Measurements from ENCODE around the gene ERBIN. TPM values are rescaled to one million over a fixed set of nuclear protein-coding genes. Genes with fewer than 3 reads are reported as not detected.
A peak's percentile ranks its signal among the peaks of the same experiment; 100 is the strongest.
"Not testable (repeated sequence)": the region's sequence is repeated elsewhere in the genome, so short reads cannot be mapped to it uniquely, and the experiment has no call there.

Gene ERBIN
- polyA plus RNA-seq, 3 donors: 9.6 to 17.4 (median 13.9) TPM

DNA sequence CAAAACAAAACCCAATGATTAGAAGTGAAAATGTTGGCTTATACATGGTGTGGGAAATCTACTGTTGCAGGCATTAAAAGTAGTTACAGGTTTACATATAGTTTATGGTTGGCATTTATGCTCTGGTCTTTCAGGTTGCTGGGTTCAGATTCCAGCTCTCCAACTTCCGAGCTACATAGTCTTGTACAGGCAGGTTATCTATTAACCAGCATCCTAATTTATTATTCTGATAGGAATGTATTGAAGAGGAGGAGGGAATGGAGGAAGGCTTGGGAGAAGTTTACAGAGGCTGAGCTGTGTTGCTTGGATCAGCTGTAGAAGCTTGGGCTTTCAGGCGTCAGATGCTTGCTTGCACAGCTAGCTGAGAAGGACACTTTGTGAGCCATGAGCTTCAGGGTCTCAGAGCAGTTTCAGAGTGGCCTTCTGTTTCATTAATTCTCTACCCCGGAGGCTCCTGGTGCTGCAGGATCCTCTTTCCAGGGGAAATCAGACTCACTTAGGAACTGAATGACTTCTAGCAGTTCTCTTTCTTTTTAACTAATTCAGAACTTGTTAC lies 11.7 kb upstream of the ERBIN start:
- WGBS, 3 donors: 21 to 61% (median 58%) methylated on average over 3 of the region's 3 CpGs

DNA sequence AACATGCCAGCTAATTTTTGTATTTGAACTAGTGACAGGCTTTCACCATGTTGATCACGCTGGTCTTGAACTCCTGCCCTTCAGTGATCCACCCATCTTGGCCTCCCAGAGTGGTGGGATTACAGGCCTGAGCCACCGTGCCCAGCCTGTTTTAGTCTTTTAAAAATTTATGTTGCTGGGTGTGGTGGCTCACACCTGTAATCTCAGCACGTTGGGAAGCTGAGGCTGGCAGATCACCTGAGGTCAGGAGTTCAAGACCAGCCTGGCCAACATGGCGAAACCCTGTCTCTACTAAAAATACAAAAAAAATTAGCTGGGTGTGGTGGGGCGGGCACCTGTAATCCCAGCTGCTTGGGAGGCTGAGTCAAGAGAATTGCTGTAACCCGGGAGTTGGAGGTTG lies 10.7 kb upstream of the ERBIN start:
- H3K27ac ChIP-seq (ENCODE audit: low read depth, low read length): not testable (repeated sequence)
- 92 to 96% (median 94%) methylated on average over 6 of the region's 6 CpGs for WGBS, 3 donors

More for the DNA sequence above, 11.7 kb upstream of the ERBIN start:
- H3K27ac ChIP-seq (ENCODE audit: low read depth, low read length): no peak overlapping the region

DNA sequence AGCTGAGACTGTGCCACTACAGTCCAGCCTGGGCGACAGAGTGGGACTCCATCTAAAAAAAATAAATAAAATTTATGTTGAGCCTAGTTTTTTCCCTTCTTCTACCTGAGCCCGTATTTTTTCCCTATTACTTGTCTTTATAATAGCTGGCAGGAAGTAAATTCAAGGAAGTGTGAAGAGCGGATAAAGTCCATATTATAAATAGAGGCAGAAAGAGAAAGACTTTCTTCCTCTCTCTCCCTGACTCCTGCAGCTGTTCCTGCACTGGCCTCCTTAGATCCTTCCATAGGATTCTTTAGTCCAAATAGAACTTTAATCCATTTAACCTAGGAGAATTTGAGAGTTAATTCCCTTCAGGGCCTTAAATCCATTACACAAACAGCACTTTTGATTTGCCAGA lies 10.3 kb upstream of the ERBIN start:
- no peak overlapping the region for H3K27ac ChIP-seq (ENCODE audit: low read depth, low read length)
- 79 to 85% (median 80%) methylated on average over 3 of the region's 3 CpGs for WGBS, 3 donors

DNA sequence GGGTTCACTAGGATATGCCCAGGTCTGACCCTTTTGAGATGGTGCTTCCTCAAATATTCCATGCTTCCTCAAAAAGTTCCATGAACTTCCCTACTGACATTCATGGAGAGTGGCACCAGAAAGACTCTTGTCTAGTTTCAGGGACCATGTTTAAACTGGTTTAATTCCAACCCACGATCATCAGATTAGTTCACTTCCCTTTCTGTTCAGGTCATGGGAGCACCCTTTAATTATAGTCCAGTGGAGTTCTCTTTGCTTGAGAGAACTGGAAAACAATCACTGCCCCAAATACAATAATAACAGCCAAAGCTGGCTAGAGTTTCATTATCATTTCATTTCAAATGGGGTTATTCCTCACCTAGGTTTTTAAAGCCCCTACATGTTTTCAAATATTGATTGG lies 9.7 kb upstream of the ERBIN start:
- H3K27ac ChIP-seq (ENCODE audit: low read depth, low read length): no peak overlapping the region
- 36 to 43% (median 41%) methylated on average over 1 of the region's 1 CpG for WGBS, 3 donors

DNA sequence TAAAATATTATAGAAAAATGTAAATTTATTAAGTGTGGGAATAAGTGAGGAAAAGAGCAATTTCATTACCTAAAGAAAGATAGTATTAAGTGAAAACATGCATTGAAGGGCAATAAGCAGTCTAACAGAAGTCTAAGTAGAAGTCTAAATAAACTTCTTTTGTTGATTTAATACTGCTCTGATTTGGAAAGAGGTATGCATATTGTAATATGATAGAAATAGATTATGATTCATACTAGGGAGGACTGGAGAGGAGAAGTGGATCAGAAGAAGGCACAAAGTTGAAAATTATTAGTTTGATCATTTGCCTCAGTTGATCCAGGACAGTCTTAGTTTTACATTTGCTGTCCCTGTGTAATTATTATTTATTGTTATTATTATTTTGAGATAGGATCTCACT lies 6.6 kb upstream of the ERBIN start:
- no peak overlapping the region for H3K27ac ChIP-seq (ENCODE audit: low read depth, low read length)

DNA sequence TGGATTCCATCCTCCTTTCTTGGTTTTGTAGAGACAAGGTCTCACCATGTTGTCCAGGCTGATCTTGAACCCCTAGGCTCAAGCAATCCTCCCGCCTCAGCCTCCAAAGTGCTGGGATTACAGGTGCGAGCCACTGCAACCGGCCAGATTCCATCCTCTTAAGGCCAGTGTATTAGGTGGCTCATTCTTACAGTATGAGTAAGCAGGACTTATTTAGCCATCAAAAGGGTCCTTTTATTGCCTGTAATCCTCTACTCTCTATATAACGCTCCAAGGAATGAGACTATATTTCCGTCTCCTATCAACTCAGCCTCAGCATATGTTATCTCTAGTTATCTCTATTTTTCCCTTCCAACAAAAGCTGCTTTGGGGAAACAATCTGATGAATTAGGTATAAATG lies 3.0 kb upstream of the ERBIN start:
- H3K27ac ChIP-seq (ENCODE audit: low read depth, low read length): no peak overlapping the region
- 93 to 97% (median 95%) methylated on average over 5 of the region's 5 CpGs for WGBS, 3 donors

DNA sequence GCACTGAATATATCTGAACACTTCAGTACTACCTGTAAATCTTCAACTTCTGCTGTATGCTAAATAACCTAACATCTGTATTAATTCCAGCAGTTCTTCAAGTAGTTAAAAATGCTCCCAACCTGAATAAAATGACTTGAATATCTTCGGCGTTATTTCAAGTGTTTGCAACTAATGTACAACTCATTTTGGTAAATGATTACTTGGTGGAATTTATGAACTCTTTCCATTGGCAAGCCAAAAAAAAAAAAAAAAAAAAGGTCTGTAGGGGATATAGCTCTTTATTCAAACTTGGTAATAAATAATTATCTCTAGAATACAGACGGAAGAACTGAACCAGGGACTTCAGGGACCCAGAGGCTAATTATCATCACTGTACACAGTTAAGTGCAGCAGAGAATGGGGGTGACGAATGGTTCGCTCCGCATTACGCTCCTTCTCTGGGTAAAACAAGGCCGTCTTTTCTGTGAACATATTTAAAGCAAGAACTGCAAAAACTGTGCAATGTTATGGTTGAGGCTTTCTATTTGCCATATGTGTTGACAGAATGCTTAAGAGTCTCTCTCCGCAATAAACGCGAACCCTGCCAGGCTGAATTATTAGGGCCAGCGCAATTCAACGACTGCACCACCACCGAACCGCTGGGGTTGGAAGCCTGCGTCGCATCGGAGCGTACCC lies 1.9 kb upstream of the ERBIN start:
- 2 to 7% (median 3%) methylated on average over 19 of the region's 19 CpGs for WGBS, 3 donors
- H3K27ac ChIP-seq (ENCODE audit: low read depth, low read length): peak overlapping the region; percentile 99

DNA sequence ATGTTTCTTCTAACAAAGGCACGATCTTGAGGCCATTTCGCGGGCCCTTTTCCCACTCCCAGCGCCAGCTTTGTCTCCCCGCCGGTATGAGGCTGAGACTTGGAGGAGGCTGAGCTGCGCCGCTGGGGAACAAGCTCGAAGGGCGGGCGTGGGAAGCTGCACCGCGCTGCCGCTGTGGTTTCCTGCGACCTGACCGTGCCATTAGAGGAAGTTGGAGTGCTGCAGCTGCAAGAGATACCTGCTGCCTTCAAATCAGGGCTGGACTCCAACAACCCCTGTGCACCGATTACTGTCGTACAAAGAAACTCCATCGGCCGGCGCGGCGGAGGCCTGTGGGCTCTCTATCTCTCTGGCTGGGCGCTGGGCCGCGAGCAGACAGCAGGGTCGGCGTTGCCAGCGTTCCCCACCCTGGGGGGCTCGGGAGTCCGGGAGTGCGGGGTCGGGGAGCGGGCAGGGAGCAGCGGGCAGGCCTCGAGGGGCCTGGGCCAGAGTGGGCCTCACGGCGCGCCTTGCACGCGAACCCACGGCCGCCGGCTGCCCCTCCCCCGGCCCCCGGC lies 1.3 kb upstream of the ERBIN start:
- WGBS, 3 donors: 0% methylated on average over 35 to 46 of the region's 46 CpGs

DNA sequence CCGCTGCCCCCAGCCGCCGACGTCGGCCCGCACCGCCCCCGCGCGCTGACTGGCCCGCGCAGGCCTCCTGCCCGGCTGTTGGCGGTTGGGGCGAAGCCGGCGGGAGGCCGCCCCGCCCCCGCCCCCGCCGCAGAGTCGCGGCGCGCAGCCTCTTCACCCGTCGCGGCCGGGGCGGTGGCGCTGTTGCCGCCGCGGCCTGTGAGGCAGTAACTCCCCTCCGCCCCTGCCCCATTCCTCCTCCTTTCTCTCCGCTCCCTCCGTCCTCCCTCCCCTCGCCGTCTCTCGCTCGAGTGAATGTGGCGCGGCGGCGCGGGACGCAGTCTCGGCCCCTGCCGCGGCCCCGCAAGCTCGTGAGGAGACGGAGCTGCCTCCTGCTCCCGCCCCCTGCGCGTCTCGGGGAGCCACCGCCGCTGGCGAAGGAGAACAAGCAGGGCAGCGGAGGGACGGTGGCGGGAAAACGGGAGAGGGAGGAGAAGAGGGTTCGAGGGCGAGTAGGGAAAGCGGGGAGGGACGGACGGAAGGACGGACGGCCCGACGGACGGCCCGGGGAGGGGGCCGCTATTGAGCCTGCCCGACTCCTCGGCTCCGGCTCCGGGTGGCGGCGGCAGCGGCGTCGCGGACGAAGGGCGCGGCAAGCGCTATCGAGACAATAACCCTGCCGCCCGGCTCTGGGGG lies 637 bp upstream of the ERBIN start:
- WGBS, 3 donors: 0% methylated on average over 57 to 94 of the region's 94 CpGs
- H3K27ac ChIP-seq (ENCODE audit: low read depth, low read length): peak overlapping the region; percentile 99

More for the DNA sequence above, 1.3 kb upstream of the ERBIN start:
- peak overlapping the region; percentile 99 for H3K27ac ChIP-seq (ENCODE audit: low read depth, low read length)

DNA sequence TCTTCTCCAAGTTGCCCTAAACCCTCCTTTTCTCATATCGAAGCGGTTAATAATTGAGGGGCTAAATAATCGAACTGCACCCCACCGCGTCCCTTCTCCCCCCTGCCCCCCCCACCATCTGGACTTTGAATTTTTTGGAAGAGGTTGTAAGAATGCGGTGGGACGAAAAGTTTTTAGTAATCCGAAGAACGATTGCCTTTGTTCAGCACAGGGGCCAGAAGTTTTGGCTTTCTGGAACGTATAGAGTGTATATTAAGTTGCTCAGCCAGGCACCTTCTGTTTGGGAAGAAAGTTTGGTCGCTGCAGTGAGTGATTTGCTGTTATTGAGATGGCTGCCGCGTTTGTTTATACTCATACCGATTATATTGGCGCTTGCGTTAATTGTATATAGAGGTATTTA lies 518 bp downstream of the ERBIN start:
- WGBS, 3 donors: 0% methylated on average over 16 of the region's 16 CpGs

DNA sequence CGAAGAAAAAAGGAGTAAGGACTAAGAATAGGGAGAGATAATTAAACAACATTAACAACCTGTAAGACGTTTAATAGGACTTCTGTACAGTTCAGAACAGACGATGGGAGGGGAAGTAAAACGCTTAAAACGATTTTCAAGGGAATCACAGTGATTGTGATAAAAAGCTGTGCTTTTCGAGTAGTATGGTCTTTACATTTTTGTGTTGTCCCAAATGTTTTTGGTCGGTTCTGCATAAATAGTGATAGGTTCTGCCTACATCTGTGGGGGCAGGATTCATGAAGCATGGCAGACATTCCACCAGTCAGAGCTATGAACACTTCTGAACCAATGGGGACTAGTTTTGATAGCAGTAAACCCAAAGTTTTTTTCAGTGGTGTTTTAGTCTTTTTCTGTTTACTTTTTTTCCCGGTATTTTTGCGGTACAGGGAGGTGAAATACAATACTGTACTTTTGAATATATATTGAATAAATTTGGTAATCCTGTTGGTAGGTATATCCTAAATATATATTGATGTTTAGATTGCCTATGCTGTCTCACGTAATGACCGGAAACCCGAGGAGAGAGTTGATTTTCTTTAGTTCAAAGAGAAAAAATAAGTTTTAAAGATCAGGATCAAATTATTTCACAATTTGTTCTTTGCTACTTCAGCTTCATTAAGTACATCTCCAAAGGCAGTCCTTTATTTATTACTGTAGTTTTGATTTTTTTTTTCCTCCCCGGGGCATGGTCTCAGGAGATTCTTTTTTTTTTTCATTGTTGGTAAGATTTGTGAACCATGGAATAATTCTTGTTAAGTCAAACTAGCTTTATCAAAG lies 1.3 kb downstream of the ERBIN start:
- WGBS, 3 donors: 0 to 1% (median 0%) methylated on average over 13 of the region's 13 CpGs
- no peak overlapping the region for H3K27ac ChIP-seq (ENCODE audit: low read depth, low read length)

More for the DNA sequence above, 518 bp downstream of the ERBIN start:
- no peak overlapping the region for H3K27ac ChIP-seq (ENCODE audit: low read depth, low read length)

DNA sequence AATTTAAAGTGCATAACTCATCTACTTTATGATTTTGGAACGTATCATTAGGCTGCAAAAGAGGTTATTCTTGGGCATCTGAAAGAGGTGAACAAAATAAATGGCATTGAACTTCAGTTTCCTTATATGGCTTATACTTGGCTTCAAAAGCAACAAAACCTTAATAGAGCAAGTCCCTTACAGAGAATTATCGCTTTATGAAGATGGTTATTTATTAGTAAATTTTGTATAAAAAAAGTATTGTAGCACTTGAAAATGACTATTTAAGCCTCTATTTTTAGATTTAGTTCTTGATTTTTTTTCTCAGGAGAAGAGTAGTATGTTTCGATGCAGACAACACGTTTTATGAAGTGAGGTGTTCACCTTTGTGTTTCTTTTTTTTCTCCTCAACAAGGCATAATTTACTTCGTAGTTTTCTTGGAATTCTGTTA lies 2.0 kb downstream of the ERBIN start:
- H3K27ac ChIP-seq (ENCODE audit: low read depth, low read length): no peak overlapping the region
- 9 to 24% (median 13%) methylated on average over 5 of the region's 5 CpGs for WGBS, 3 donors

DNA sequence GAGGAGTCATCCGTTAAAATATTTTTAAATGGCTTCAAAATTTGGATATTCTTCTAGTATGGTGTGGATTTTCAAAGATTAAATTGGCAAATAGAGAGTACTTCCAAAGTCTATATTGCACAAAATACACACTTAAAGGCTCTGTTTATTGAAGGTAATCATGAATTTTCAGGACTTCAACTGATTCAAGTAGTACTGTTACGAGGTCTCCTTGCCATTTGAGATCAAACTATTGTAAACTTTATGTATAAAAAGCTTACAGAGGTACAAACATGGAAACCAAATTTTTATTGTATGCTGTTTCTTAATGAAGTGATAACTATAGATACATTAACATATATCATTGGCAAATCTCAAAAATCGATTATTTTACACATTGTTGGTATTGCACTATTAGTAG lies 2.5 kb downstream of the ERBIN start:
- H3K27ac ChIP-seq (ENCODE audit: low read depth, low read length): no peak overlapping the region
- WGBS, 3 donors: 51 to 71% (median 65%) methylated on average over 3 of the region's 3 CpGs

DNA sequence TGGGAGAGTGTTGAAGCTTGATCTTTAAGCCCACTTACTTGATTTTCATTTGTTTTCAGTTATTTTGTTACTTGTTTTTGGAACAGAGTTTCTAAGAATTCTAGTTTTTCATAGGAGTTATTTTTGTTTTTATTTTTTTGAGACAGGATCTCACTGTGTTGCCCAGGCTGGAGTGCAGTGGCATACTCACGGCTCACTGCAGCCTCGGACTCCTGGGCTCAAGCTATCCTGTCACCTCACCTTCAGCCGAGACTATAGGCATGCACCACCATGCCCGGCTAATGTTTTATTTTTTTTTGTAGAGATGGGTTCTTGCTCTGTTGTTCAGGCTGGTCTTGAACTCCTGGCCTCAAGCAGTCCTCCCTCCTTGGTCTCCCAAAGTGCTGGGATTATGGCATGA lies 6.3 kb downstream of the ERBIN start:
- no peak overlapping the region for H3K27ac ChIP-seq (ENCODE audit: low read depth, low read length)
- 96 to 98% (median 96%) methylated on average over 4 of the region's 4 CpGs for WGBS, 3 donors

DNA sequence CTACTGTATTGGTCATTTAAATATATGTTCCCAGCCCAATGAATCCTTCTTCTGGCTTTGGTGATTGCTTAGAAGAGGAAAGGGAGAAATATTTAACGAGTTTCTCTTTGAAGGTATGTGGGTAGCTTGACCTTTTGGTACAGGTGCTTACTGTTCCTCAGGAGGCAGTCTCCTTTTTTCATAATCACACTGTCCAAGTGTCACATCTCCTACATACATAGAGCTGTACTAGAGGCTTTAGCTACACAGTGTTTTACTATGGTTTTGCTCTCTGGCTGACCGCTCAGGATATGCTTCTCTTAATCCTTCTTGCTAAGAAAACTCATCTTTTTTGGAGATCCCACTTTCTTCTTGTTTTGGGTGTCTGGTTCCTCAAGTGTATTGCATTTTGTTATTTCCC lies 6.9 kb downstream of the ERBIN start:
- 58 to 84% (median 78%) methylated on average over 2 of the region's 2 CpGs for WGBS, 3 donors

DNA sequence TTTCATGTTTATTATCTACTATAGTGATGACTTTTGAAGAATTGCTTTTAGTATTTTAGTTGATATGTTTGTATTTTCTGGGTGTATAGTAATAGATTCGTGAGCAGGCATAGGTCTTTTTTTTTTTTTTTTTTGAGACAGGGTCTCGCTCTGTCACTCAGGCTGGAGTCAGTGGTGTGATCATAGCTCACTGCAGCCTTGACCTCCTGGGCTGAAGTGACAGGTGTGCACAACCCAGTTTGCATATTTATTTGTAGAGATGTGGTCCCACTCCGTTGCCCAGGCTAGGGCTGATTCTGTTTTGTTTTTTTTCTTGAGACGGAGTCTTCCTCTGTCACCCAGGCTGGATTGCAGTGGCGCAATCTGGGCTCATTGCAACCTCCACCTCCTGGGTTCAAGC lies 11.9 kb downstream of the ERBIN start:
- H3K27ac ChIP-seq (ENCODE audit: low read depth, low read length): no peak overlapping the region
- 92 to 98% (median 93%) methylated on average over 5 of the region's 5 CpGs for WGBS, 3 donors

More for the DNA sequence above, 6.9 kb downstream of the ERBIN start:
- H3K27ac ChIP-seq (ENCODE audit: low read depth, low read length): no peak overlapping the region

DNA sequence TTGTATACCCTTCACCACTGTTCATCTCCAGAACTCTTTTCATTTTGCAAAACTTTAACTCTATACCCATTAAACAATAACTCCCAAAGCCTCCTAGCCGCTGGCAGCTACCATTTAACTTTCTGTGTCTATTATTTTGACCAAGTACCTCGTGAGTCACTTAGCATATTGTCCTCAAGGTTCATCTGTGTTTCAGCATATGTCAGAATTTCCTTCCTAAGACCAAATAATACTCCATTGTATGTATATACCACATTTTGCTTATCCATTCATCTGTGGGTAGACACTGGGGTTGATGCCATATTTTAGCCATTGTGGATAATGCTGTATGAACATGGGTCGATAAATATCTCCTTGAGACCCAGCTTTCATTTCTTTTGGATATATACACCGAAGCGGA lies 17.4 kb downstream of the ERBIN start:
- no peak overlapping the region for H3K27ac ChIP-seq (ENCODE audit: low read depth, low read length)
- WGBS, 3 donors: 94 to 96% (median 94%) methylated on average over 5 of the region's 5 CpGs

DNA sequence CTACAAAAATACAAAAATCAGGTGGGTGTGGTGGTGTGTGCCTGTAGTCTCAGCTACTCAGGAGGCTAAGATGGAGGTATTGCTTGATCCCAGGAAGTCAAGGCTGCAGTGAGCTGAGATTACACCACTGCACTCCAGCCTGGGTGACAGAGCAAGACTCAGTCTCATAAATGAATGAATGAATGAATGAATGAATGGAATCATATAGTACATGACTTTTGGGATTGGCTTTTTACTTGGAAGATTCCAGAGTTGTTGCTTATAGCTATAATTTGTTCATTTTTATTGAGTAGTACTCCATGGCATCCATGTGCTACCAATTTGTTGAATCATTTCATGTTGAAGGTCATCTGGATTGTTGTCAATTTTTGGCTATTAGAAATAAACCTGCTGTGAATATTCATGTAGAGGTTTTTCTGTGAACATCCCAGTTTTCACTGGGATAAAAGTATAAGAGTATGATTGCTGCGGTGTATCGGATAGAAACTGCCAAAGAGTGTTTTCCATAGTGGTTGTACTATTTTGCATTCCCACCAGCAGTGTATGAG lies 19.9 kb downstream of the ERBIN start:
- H3K27ac ChIP-seq (ENCODE audit: low read depth, low read length): no peak overlapping the region
- 97 to 98% (median 98%) methylated on average over 2 of the region's 2 CpGs for WGBS, 3 donors
